Mammary epithelial cell (primary cell): Measurements from ENCODE around the gene SMIM43.

Source experiments
- CTCF ChIP-seq, 2 donors: IDR thresholded peaks in 1 of 2; conservative IDR thresholded peaks in 1 of 2; 2 replicates each; pipeline ENCODE4 v1.5.1; 2011 to 2012; ENCODE audit warnings: inconsistent platforms in 2 of 2, low read length in 2 of 2, mild to moderate bottlenecking in 2 of 2, control low read depth in 1 of 2, low read depth in 1 of 2; ENCODE audit not compliant: insufficient read depth in 1 of 2; ENCODE audit errors: extremely low read depth in 1 of 2
- EZH2 ChIP-seq: IDR thresholded peaks from 2 replicates; pipeline ENCODE4 v1.6.1; 2012; ENCODE audit warnings: low read length, inconsistent platforms, borderline replicate concordance

GRCh38 chr4:121800961-121801714 lies 36.2 kb upstream of the SMIM43 start, which contains the start of gene EXOSC9:
- TF ChIP-seq EZH2 (no peak), CTCF (conservative IDR thresholded peaks at IDR 0.05 in 1 of 2, IDR thresholded peaks at IDR 0.05 in 1 of 2; ENCODE audit: extremely low read depth in 1 of 2, insufficient read depth in 1 of 2, low read depth in 1 of 2, low read length in 2 of 2) (no peak)
